GM19035 (cell line): ENCODE results near the gene SIK3.
"Not testable (repeated sequence)": the region's sequence is repeated elsewhere in the genome, so short reads cannot be mapped to it uniquely, and the experiment has no call there.

Experiments
- ATAC-seq: cut with Tn5 transposase; IDR thresholded peaks from one replicate; pipeline ENCODE4 v1.9.1; 2021; ENCODE audit not compliant: unreplicated experiment

SIK3 gene

GRCh38 chr11:116804001-116804400 lies 294.2 kb downstream of the SIK3 start:
- ATAC-seq = no peak

- ATAC-seq = not testable (repeated sequence)
These were observed 296.6 kb downstream of the SIK3 start for GRCh38 chr11:116801662-116802061.

GRCh38 chr11:116800610-116801009 lies 297.6 kb downstream of the SIK3 start:
- no peak for ATAC-seq

- no peak for ATAC-seq
These were observed 299.9 kb downstream of the SIK3 start for GRCh38 chr11:116798368-116798767.

GRCh38 chr11:116797816-116798215 lies 300.4 kb downstream of the SIK3 start:
- ATAC-seq = no peak

- ATAC-seq = no peak
These were observed 301.7 kb downstream of the SIK3 start for GRCh38 chr11:116796548-116796947.

- ATAC-seq = no peak
These were observed 303.4 kb downstream of the SIK3 start for GRCh38 chr11:116794851-116795250.

- no peak for ATAC-seq
These were observed 304.5 kb downstream of the SIK3 start for GRCh38 chr11:116793772-116794097.
